WTC11 (cell line): Measurements from ENCODE around the gene KCTD18.

Experiments used
- CTCF ChIP-seq: fragments of 200-600 bp; IDR thresholded peaks from 2 replicates; pipeline ENCODE4 v1.8.0; 2022; ENCODE audit warnings: antibody characterized with exemption
- JUN ChIP-seq: sonication (generic); formaldehyde crosslinking; IDR thresholded peaks from 2 replicates; pipeline ENCODE4 v1.8.0; 2023; ENCODE audit warnings: mild to moderate bottlenecking, missing genetic modification reagents
- SP1 ChIP-seq: sonication (generic); formaldehyde crosslinking; conservative IDR thresholded peaks from 2 replicates; pipeline ENCODE4 v1.8.1; 2022; ENCODE audit warnings: missing genetic modification reagents
- STAT6 ChIP-seq: sonication (generic); formaldehyde crosslinking; conservative IDR thresholded peaks from 2 replicates; pipeline ENCODE4 v1.8.1; 2023; ENCODE audit warnings: mild to moderate bottlenecking, low read depth, missing genetic modification reagents, moderate library complexity
- USF1 ChIP-seq: sonication (generic); formaldehyde crosslinking; IDR thresholded peaks from 2 replicates; pipeline ENCODE4 v1.8.0; 2022; ENCODE audit warnings: mild to moderate bottlenecking, missing genetic modification reagents
- ZNF232 ChIP-seq: sonication (generic); formaldehyde crosslinking; IDR thresholded peaks from 2 replicates; pipeline ENCODE4 v1.8.0; 2022; ENCODE audit warnings: mild to moderate bottlenecking, missing genetic modification reagents
- TF ChIP-seq, protein P1 (sequence below): sonication (generic); formaldehyde crosslinking; IDR thresholded peaks from 2 replicates; pipeline ENCODE4 v1.8.0; 2023; ENCODE audit warnings: missing genetic modification reagents
- TF ChIP-seq, protein P2 (sequence below): sonication (generic); formaldehyde crosslinking; IDR thresholded peaks from 2 replicates; pipeline ENCODE4 v1.8.1; 2022; ENCODE audit warnings: low read depth, missing genetic modification reagents, borderline replicate concordance
- TF ChIP-seq, protein P3 (sequence below): sonication (generic); formaldehyde crosslinking; IDR thresholded peaks from 2 replicates; pipeline ENCODE4 v1.8.0; 2022; ENCODE audit warnings: mild to moderate bottlenecking, missing genetic modification reagents

- TF ChIP-seq CTCF = no peak
- no peak for TF ChIP-seq STAT6 (CRISPR knock-in tag)
- TF ChIP-seq USF1 (CRISPR knock-in tag) = no peak
- TF ChIP-seq, protein P1, sequence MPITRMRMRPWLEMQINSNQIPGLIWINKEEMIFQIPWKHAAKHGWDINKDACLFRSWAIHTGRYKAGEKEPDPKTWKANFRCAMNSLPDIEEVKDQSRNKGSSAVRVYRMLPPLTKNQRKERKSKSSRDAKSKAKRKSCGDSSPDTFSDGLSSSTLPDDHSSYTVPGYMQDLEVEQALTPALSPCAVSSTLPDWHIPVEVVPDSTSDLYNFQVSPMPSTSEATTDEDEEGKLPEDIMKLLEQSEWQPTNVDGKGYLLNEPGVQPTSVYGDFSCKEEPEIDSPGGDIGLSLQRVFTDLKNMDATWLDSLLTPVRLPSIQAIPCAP (CRISPR knock-in tag) = no peak
- no peak for TF ChIP-seq ZNF232 (CRISPR knock-in tag)
- TF ChIP-seq SP1 = no peak
- TF ChIP-seq, protein P2, sequence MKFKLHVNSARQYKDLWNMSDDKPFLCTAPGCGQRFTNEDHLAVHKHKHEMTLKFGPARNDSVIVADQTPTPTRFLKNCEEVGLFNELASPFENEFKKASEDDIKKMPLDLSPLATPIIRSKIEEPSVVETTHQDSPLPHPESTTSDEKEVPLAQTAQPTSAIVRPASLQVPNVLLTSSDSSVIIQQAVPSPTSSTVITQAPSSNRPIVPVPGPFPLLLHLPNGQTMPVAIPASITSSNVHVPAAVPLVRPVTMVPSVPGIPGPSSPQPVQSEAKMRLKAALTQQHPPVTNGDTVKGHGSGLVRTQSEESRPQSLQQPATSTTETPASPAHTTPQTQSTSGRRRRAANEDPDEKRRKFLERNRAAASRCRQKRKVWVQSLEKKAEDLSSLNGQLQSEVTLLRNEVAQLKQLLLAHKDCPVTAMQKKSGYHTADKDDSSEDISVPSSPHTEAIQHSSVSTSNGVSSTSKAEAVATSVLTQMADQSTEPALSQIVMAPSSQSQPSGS (CRISPR knock-in tag) = no peak
- TF ChIP-seq JUN = no peak
- TF ChIP-seq, protein P3, sequence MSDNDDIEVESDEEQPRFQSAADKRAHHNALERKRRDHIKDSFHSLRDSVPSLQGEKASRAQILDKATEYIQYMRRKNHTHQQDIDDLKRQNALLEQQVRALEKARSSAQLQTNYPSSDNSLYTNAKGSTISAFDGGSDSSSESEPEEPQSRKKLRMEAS = no peak
These were observed 62.6 kb downstream of the KCTD18 start for GRCh38 chr2:200447139-200447855.
